T-helper 9 cell (primary cell): Measurements from ENCODE around the gene ITGB5.
A peak's percentile ranks its signal among the peaks of the same experiment; 100 is the strongest.
"Not testable (repeated sequence)": the region's sequence is repeated elsewhere in the genome, so short reads cannot be mapped to it uniquely, and the experiment has no call there.

Experiments used
- DNase-seq: peaks from one replicate; pipeline ENCODE4 v3.0.0-alpha.2; 2020

The ITGB5 gene

DNA sequence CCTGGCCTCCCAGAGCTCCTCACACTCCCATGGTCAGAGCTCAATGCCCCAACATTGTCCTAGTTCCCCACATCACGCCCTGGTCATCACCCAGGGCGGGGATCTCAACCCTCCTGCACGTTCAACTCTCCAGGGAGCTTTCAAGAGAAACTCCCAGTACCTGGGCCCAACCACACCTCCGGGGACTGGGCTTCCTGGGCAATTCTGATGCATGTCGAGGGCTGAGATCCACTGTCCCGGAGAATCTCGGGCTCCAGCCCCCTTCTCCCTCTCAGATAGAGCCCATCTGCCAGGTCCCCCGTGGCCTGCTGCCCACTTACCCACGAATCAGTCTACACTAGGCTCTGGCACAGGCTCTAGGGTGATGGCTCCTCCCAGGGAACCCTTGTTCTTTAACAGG, 117.7 kb downstream of the ITGB5 start:
- DNase-seq, result no peak

DNA sequence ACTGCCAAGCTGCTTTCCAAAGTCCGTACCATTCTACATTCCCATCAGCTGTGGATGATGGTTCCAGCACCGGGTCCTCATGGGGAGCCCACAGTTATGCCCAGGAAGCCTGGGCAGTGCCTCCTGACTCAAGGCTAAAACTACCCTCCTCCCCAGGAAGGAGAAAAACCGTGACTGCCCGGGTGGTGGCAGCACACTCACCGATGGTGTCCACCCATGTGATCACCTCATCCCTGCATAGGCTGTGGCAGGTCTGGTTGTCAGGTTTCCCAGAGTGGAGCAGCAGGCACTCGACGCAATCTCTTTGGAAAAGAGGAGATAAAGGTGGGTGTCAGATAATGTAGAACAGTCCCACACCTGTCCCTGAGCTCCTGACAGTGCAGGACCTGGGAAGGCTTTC, 118.4 kb downstream of the ITGB5 start:
- DNase-seq, result no peak

DNA sequence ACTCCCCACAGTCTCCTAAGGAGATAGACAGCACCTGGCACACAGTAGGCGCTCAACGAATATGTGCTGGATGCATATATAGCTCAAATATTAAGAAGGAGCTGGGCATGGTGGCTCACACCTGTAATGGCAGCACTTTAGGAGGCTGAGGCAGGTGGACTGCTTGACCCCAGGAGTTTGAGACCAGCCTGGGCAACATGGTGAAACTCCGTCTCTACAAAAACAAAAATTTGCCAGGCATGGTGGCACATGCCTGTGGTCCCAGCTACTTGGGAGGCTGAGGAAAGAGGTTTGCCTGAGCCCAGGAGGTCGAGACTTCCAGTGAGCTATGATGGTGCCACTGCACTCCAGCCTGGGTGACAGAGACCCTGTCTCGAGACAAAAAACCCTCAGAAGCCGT, 119.5 kb downstream of the ITGB5 start:
- DNase-seq, result no peak

DNA sequence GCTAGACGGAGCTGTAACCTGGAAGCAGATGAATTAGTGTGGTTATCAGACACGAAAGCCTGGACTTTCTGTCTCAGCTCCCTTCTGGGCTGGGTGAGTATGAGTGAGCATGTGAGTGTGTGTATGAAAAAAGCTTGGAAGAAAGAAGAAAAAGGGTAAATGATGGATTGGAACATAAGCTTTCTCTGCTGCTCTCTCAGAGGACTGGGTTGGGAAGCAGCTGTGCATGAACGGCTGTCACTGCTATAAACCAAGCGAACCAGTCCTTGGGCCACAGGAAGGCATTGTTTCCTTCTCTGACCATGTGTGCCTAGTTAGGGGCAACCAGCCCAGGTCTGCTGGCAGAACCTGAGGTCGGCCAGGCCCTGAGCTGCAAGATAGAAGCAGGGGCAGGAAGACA, 119.9 kb downstream of the ITGB5 start:
- DNase-seq, result no peak

DNA sequence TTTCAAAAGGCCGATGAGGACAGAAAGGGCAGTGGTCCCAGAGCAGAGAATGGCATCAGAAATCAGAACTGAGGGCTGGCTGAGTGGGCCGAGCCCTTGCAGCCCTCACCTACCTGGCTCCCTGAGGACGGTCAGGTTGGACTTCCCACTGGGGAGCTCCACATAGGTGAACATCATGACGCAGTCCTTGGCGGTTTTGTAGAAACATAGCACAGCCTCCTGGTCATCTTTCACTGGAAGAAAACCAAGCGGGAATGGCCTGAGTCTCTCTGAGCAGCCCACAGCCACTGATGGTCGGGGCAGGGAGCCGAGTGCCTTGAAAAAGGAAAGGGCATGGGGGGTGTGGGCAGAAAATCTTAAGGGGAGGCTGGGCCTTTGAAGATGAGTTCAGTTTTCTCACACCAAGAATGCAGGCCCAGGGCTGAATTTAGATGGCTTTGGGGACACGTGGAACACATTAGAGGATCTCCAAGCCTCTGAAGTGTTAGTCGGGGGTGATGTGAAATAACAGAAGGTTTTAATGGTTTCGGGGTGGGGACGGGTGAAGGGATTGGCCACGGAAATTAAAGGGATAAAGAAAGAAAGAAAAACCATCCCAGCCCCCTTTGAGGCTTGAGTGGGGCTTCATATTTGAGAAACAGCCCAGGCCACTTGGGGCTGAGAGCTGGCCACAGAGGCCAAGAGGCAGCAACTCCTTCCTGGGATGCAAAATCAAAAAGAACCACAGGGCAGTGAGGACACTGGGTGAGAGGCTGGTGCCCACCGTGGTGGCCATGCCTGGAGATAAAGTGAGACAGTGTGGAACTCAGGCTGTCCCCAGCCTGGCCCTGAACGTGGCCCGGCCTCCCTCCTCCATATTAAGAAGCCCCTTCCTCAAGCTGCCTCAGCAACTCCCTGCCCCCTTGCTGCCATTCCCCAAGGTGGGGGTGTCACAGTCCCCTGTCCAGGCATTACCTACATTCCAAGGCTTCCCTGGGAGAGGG, 120.8 kb downstream of the ITGB5 start:
- DNase-seq, result no peak

DNA sequence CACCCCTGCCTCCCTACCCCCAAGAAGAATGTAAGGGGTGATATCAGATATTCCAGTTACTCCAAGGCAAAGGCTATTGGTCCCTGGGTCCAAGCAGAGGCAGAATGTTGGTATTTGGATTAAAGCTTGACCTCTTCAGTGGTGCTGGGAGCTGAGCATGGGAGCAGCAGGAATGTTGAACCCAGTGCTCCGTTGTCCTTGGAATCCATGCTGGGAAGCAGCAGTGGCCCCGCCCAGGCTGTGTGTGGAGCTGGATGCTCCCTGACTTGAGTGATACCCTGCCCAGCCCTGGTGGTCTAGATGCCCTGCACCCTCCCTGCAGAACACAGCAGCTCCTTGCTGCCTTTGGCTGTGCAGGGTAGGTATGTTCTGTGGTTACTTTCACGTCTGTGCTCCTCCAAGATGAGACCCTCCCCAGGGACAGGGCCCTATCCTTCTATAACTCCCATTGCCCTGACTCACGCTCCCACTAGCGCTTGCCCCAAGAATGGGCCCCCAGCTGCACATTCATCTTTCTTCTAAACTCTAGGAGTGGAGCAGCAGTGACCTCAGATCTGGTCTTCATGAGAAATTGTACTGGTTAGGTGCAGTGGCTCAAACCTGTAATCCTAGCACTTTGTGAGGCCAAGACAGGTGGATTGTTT, 121.8 kb downstream of the ITGB5 start:
- no peak for DNase-seq

DNA sequence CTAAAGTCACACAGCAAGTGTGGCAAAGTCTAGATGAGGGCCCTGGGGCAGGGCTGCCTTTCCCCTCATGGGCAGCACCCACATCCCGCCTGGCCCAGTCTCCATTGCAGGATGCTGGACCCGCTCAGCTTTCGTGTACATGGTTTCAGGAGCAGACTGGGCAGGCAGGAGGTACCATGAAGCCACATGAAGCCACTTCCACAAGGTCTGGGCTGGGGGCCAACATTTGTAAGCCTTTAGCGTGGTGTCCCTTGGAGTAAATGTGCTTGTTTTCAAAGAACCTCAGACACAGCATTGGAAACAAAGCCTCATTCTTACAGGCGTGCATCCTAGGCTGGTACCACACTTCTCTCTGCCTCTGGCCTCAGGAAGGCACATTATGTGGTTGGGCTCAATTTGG, 122.4 kb downstream of the ITGB5 start:
- DNase-seq, result no peak

DNA sequence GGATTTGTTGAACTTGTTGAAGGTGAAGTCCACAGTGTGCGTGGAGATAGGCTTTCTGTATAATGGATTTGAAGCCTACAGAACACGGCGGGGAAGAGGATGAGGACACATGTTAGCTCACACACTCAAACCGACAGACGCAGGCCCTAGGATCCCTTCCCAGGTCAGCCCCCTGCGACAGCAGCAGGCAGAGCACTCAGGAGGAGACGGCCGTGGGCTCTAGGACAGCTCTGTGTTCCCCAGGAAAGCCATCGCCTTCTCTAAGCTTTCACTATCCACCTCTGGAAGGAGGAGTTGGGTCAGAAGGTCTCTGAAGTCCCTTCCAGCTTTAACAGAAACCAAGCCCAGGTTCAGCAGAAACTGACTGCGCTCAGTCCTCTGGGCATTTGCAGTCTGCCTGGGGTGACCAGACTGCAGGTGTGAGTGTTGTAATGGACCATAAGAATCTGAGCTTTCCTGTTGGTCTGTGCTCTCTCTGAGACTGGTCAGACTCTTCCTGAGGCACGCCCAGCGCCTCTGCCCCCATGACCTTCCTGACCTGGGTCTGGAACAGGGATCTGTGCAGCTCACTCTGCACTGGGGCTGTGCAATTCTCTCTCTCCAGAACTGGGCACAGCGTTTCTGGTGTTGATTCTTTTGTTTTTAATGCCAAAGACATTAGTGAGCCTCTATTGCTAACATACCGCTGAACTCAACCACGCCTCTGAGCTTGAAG, 123.4 kb downstream of the ITGB5 start:
- DNase-seq, result no peak

DNA sequence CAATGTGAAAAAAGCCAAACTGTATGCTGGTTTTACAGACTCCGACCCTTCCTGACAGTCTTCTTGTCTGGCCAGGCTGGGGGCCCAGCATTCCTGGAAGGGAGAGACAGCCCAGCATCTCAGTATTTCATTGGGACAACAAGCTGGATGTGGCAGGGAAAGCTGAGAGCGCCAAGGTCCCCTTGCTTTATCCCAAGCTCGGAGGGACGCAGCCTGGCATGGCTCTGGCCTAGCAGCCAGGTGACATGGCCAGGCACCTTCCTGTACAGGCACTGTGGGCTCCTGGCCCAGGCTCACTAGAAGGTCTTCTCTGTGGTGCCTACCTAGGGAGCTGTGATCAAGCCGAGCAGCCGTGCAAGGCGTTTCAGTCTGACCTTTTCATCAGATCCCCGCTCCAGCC, 124.0 kb downstream of the ITGB5 start:
- no peak for DNase-seq

DNA sequence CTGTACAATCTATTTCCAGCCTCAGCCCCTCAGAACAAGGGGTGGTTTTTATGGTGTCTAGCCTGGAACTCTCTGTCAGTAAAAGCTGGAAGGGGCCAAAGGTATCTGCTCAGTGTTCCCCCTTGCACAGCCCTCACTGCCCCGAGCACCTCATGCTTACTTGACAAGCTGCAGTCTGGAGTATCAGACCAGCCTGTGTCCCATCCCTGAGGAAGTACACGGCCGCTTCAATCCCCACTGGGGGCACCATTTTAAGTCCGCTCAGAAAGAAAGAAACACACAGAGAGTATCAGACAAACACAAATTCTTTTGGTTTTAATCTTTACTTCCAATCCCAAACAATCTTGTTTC, 124.5 kb downstream of the ITGB5 start:
- no peak for DNase-seq

DNA sequence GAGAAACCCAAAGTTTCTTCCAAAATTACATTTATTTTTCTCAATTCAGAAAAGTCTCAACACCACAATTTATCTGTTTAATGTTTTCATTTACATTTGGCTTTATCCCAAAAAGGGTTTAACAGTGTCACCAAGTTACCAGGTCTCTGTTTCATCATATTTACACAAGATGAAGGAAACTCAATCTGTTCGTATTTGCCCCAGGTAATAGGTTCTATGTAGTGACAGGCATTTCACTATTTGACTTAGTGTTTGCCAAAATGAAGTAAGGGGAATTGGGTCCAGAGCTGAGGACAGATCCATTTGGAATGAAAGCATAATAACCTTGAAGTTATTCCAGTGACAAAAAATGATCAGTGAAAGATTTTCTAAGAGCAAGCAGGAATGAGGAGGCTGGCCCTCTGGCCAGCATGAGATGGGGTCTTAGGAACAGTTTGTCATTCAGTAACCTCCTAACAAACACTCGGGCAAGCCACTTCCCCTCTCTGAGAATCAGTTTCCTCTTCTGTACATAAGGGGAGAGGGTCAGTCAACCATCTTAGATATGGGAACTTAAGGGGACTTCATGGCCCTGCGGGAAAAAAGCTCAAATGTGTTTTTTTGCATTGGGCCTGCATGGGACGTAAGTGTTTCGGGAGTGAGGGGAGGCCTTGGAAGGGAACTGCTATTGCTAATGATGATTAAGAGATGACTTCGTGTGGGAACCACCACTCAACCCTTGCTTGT, 125.1 kb downstream of the ITGB5 start:
- no peak for DNase-seq

DNA sequence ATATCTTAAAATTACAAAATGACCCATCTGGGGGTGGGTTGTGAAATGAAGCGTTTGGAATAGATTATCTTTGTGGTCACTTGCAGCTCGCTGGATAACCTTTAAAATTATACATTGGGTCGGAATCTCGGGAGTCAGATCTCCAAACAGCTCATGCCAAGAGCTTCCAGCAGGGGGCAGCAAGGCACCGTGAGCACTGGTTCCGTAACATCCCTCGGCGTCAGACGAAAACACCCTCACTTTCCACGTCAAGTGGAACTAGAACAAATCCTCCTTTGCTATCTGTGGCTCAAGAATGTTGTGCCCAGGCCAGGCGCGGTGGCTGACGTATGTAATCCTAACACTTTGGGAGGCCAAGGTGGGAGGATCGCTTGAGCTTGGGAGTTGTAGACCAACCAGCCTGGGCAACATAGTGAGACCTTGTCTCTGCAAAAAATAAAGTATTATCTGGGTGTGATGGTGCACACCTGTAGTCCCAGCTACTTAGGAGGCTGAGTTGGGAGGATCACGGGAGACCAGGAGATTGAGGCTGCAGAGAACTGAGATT, 125.8 kb downstream of the ITGB5 start:
- peak; percentile 76 for DNase-seq

DNA sequence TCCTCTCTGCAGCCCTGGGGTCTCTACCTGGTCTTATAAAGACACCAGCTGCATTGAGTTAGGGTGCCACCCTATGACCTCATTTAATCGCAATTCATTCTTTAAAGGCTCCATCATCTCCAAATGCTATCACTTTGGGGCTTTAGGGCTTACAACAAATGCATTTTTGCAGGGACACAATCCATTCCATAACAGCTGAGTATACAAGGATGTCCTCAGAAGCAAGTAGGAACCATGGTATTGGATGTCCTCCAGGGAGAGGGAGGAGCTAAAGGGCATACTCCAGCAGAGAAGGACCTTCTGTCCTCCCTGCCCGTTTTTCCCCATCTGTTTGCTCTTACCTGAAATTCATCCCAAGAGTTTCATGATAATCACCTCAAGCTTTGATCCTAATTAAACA, 126.6 kb downstream of the ITGB5 start:
- no peak for DNase-seq

DNA sequence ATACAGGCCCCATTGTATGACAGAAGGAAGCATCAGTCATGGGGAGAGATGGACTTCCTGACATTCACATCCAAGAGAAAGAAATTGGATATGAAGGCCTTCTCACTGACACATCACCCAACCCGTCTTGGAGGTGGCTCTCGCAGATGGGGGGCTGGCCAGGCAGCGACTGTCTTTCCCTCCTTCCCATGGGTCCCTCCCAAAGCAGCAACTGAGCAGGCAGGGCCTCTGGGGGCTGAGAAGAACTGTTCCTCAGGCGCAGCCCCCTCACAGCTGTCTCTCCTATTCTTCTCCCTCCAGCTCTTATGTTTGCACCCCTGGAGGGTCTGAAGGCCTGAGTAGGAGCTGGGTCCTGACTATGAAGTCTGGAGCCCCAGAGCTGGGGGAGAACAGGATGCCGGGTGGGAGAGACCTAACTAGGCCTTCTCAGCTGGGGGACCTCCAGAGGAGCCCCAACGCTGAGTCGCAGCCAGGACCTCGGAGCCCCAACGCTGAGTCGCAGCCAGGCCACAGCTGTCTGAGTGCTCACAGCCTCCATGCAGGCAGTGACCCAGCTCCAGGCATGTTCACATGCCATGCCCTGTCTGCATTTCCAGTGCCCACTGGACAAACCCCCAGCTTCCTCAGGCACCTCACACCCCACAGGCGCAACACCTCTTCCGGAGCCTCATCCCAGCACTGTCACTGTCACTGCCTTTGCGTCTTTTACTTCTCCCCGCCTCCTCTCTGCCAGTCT, 127.3 kb downstream of the ITGB5 start:
- DNase-seq, result no peak

DNA sequence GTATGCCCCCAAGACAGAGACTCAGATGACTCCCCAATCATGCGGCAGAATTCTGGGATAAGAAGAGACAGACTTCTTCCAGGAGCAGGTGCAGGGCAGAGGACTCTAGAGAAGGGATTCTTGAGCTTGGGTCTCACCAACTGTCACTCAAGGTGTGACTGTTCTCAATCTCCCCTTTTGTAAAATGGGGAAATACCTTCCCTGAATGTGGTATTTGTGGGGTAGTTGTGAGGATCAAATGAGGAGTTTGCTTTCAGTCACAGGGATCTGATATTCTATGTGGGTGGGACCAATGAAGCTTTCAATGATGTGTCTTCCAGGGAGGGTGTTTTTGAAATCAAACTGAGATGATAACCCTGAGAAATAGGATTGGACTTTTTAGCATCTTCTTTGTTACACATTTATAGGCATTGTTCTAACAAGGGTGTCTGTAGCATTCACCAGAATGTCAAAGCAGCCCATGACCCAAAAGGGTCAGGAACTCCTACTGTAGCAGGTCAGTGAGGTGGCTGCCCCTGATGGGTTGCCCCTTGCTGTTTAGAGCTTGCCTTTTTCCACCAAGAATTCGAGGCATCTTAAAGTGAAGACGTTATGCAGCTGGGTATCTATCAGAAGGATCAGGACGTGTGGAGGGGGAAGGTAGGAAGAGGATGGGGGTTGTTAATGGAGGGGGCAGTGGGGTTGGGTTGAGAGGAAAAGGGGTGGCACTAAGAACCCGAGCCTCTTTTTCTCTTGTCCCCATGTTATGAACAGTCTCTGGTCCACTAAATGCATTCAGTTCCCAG, 128.1 kb downstream of the ITGB5 start:
- no peak for DNase-seq

DNA sequence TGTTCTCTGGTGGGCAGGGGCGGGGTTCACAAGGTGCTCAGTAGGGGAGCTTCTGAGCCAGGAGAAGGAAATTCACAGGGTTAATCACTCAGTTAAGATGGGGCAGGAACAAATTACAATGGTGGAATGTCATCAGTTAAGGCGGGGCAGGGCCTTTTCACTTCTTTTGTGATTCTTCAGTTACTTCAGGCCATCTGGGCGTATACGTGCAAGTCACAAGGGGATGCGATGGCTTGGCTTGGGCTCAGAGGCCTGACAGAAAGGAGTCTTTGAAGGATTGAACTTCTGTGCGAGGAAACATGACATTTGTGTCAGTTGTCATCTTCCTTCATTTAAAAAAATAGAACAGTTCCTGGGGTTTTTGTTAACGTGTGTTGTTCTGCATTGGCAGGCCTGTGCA, 129.2 kb downstream of the ITGB5 start:
- DNase-seq, result not testable (repeated sequence)

DNA sequence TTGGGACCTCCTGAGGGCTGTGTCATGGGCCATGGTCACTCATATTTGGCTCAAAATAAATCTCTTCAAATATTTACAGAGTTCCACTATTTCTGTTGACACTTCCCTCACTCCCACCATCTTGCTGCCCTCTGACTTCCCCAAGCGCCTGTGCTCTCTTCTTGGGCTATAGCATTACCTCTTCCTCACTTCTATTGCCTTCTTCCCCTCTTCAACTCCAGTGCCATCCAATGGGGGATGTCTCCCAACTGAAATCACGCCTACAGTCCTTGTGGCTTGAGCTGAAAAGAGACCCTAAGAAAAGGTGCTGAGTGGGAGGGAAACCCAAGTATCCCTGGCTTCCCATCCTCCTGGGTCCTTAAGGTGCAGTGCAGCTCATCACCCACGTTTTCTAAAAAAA, 135.1 kb downstream of the ITGB5 start:
- DNase-seq, result no peak

DNA sequence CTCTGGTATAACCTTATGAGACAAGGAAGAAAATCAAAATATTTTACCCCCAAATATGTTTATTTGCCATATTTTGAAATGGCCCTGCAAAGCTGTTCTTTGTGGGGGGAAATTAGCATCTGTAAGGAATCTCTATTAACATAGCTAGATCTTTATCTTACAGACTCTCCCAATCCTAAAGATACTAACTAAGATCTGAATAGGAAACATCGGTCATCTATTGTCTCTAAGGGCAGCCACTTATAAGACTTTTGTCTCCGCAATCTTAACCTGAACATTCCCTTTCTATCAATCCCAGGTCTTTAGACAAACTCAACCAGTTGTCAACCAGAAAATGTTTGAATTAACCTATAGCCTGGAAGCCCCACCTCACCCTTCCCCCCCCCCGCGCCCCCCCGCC, 135.7 kb downstream of the ITGB5 start:
- no peak for DNase-seq

DNA sequence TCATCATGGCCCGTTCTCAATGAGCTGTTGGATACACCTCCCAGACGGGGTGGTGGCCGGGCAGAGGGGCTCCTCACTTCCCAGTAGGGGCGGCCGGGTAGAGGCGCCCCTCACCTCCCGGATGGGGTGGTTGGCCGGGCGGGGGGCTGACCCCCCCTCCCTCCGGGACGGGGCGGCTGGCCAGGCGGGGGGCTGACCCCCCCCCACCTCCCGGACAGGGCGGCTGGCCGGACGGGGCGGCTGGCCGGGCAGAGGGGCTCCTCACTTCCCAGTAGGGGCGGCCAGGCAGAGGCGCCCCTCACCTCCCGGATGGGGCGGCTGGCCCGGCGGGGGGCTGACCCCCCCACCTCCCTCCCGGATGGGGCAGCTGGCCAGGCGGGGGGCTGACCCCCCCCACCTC, 137.3 kb downstream of the ITGB5 start:
- not testable (repeated sequence) for DNase-seq

DNA sequence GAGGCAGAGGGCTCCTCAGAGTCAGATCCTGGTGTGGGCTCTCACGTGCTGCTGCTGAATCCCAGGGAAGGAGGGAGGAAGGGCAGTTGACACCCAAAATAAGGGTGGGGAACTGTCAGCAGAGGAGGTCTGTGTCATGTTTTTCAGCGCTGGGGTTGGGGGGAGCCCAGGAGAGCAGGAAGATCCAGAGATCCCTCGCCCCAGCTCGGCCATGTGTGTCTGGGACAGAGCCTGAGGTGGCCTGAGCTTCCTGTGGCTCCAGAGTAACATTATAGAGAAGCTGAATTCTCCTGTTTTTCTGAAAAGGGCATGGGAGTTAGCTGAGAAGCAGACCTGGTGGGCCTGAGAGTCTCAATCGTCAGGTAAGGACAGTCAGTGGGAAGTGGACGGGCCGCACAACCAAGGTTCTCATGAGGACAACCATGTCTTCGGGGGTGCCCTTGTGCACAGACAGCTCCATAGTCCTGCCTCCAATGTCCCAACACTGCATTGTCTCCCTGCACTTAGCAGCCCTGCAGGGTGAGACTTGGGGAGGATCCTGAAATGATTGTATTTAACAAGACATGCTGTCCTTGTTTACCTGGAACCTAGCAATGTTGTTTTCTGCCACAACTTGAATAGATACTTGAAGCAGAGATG, 138.5 kb downstream of the ITGB5 start:
- no peak for DNase-seq
